H1 (cell line): ENCODE measurements around the gene SYT14. TPM values are rescaled to one million over a fixed set of nuclear protein-coding genes. Genes with fewer than 3 reads are reported as not detected.
"Not testable (repeated sequence)": the region's sequence is repeated elsewhere in the genome, so short reads cannot be mapped to it uniquely, and the experiment has no call there.

Experiments
- CTCF ChIA-PET: fragments of 300-600 bp; sonication (Branson Sonifier 250); formaldehyde crosslinking; loops from one replicate; lab custom pipeline; 2021; ENCODE audit not compliant: partially characterized antibody; lab: Charles Lee
- POLR2A ChIA-PET: fragments of 300-600 bp; sonication (Branson Sonifier 250); formaldehyde crosslinking; loops from one replicate; lab custom pipeline; 2021; ENCODE audit warnings: inconsistent platforms; ENCODE audit not compliant: partially characterized antibody; lab: Charles Lee
- DNase-seq, 2 experiments: peaks; one replicate each; pipeline versions ENCODE4 v3.0.0 to v3.0.0-alpha.2; 2010 to 2022; ENCODE audit warnings: low spot score in 2 of 2, low read depth in 1 of 2, mixed read lengths in 1 of 2
- FAIRE-seq: peaks from 2 replicates; lab custom pipeline; 2011; peaks lifted over from hg19 to GRCh38; lab: Jason Lieb, UNC
- H2AFZ ChIP-seq: 2 replicates; pipeline ENCODE4 v1.8.1; 2012; ENCODE audit warnings: low read length, inconsistent platforms
- H2AK5ac ChIP-seq: 2 replicates; pipeline ENCODE4 v1.6.1; 2013; ENCODE audit warnings: low read depth, low read length
- H2BK120ac ChIP-seq: replicated peaks from 2 replicates; pipeline ENCODE3; 2013; ENCODE audit warnings: low read depth, low read length, inconsistent platforms
- H2BK12ac ChIP-seq: 2 replicates; pipeline ENCODE4 v1.6.1; 2013; ENCODE audit warnings: low read depth, low read length
- H2BK15ac ChIP-seq: 2 replicates; pipeline ENCODE4 v1.6.1; 2013; ENCODE audit warnings: low read length
- H2BK20ac ChIP-seq: 2 replicates; pipeline ENCODE4 v1.6.1; 2013; ENCODE audit warnings: low read length
- H2BK5ac ChIP-seq: 2 replicates; pipeline ENCODE4 v1.6.1; 2013; ENCODE audit warnings: low read depth, low read length
- H3K14ac ChIP-seq: 2 replicates; pipeline ENCODE4 v1.6.1; 2013; ENCODE audit warnings: inconsistent platforms; ENCODE audit not compliant: insufficient read length
- H3K18ac ChIP-seq: 2 replicates; pipeline ENCODE4 v1.6.1; 2013; ENCODE audit warnings: low read length; ENCODE audit errors: extremely low read depth
- H3K23ac ChIP-seq: 2 replicates; pipeline ENCODE4 v1.6.1; 2013; ENCODE audit warnings: inconsistent platforms; ENCODE audit not compliant: insufficient read length
- H3K23me2 ChIP-seq: 2 replicates; pipeline ENCODE4 v1.6.1; 2013; ENCODE audit warnings: low read depth, low read length
- H3K27ac ChIP-seq: 2 replicates; pipeline ENCODE4 v1.6.1; 2011; ENCODE audit warnings: low read depth, low read length, inconsistent platforms
- H3K27me3 ChIP-seq, 4 experiments: replicated peaks in 1 of 4; 1 replicate in 1 of 4; 2 replicates in 3 of 4; pipeline versions ENCODE4 v1.6.1 to v1.8.1; 2011 to 2013; ENCODE audit warnings: low read length in 3 of 4, mild to moderate bottlenecking in 3 of 4, inconsistent platforms in 2 of 4, mixed read lengths in 2 of 4, moderate library complexity in 1 of 4; ENCODE audit not compliant: control insufficient read depth in 3 of 4, insufficient read depth in 3 of 4; ENCODE audit errors: extremely low read depth in 1 of 4
- H3K36me3 ChIP-seq, 4 experiments: 2 replicates each; pipeline versions ENCODE4 v1.6.1 to v1.8.1; 2011 to 2013; ENCODE audit warnings: mild to moderate bottlenecking in 4 of 4, low read length in 3 of 4, moderate library complexity in 2 of 4, control low read depth in 1 of 4, inconsistent platforms in 1 of 4; ENCODE audit not compliant: insufficient read depth in 4 of 4, control insufficient read depth in 2 of 4
- H3K4ac ChIP-seq: replicated peaks from 2 replicates; pipeline ENCODE3; 2013; ENCODE audit warnings: low read length, low read depth, mixed read lengths, inconsistent platforms; ENCODE audit not compliant: insufficient read length
- H3K4me1 ChIP-seq, 4 experiments: replicated peaks in 1 of 4; 1 replicate in 1 of 4; 2 replicates in 3 of 4; pipeline versions ENCODE4 v1.6.1 to v1.8.1; 2011 to 2013; ENCODE audit warnings: low read length in 3 of 4, inconsistent platforms in 2 of 4, mixed read lengths in 1 of 4; ENCODE audit not compliant: insufficient read depth in 4 of 4, control insufficient read depth in 3 of 4
- H3K4me2 ChIP-seq, 2 experiments: 2 replicates each; pipeline versions ENCODE4 v1.6.1 to v1.8.1; 2011 to 2013; ENCODE audit warnings: low read depth in 2 of 2, low read length in 2 of 2, control low read depth in 1 of 2, inconsistent platforms in 1 of 2, mild to moderate bottlenecking in 1 of 2; ENCODE audit not compliant: insufficient read depth in 1 of 2
- H3K4me3 ChIP-seq, 4 experiments: fragments of 200-600, 300-600 bp in 1 of 4; sonication (generic), shearing (Covaris generic), sonication (Bioruptor Twin) in 1 of 4; 2 replicates each; pipeline versions ENCODE4 v1.5.1 to v1.8.1; 2011 to 2016; ENCODE audit warnings: low read length in 4 of 4, low read depth in 3 of 4, control low read depth in 2 of 4, inconsistent platforms in 2 of 4, mild to moderate bottlenecking in 2 of 4, mixed read lengths in 1 of 4, moderate library complexity in 1 of 4; ENCODE audit not compliant: insufficient read depth in 2 of 4; ENCODE audit errors: extremely low read depth in 1 of 4
- H3K56ac ChIP-seq: replicated peaks from 2 replicates; pipeline ENCODE3; 2013; ENCODE audit warnings: low read depth, mild to moderate bottlenecking, mixed read lengths, low read length, inconsistent platforms; ENCODE audit not compliant: insufficient read length
- H3K79me1 ChIP-seq: 2 replicates; pipeline ENCODE4 v1.6.1; 2013; ENCODE audit warnings: low read depth, low read length, control low read depth
- H3K79me2 ChIP-seq, 2 experiments: 2 replicates each; pipeline versions ENCODE4 v1.6.1 to v1.8.1; 2012 to 2013; ENCODE audit warnings: low read length in 2 of 2, mild to moderate bottlenecking in 2 of 2, inconsistent platforms in 1 of 2; ENCODE audit not compliant: insufficient read depth in 2 of 2, control insufficient read depth in 1 of 2
- H3K9ac ChIP-seq, 4 experiments: replicated peaks in 1 of 4; 1 replicate in 1 of 4; 2 replicates in 3 of 4; pipeline versions ENCODE4 v1.6.1 to v1.8.1; 2011 to 2013; ENCODE audit warnings: low read depth in 3 of 4, low read length in 3 of 4, control low read depth in 2 of 4, mild to moderate bottlenecking in 2 of 4, moderate library complexity in 2 of 4, inconsistent platforms in 1 of 4; ENCODE audit errors: extremely low read depth in 1 of 4
- H3K9me3 ChIP-seq, 2 experiments: 2 replicates each; pipeline versions ENCODE4 v1.6.1 to v1.8.1; 2012 to 2013; ENCODE audit warnings: mild to moderate bottlenecking in 2 of 2, moderate library complexity in 2 of 2, control low read depth in 1 of 2, inconsistent platforms in 1 of 2, low read depth in 1 of 2, low read length in 1 of 2, mixed read lengths in 1 of 2; ENCODE audit not compliant: insufficient read depth in 2 of 2
- H4K20me1 ChIP-seq, 2 experiments: replicated peaks in 1 of 2; 2 replicates each; pipeline versions ENCODE3 to v1.8.1; 2011 to 2013; ENCODE audit warnings: inconsistent platforms in 2 of 2, low read length in 2 of 2, mild to moderate bottlenecking in 1 of 2; ENCODE audit not compliant: insufficient read depth in 2 of 2, control insufficient read depth in 1 of 2
- H4K5ac ChIP-seq: 2 replicates; pipeline ENCODE4 v1.6.1; 2013; ENCODE audit warnings: low read length, low read depth, mixed read lengths, inconsistent platforms; ENCODE audit not compliant: insufficient read length
- H4K8ac ChIP-seq: 2 replicates; pipeline ENCODE4 v1.8.0; 2013; ENCODE audit warnings: mild to moderate bottlenecking, moderate library complexity, low read length, inconsistent platforms; ENCODE audit not compliant: insufficient read depth; ENCODE audit errors: extremely low read depth
- H4K91ac ChIP-seq: replicated peaks from 2 replicates; pipeline ENCODE3; 2013; ENCODE audit warnings: low read length, mixed read lengths, inconsistent platforms; ENCODE audit not compliant: insufficient read length
- EP300 ChIP-seq, 2 experiments: IDR thresholded peaks; 1 replicate in 1 of 2; 2 replicates in 1 of 2; pipeline ENCODE4 v1.6.1; 2011 to 2012; ENCODE audit warnings: low read depth in 2 of 2, low read length in 2 of 2, mild to moderate bottlenecking in 2 of 2, borderline replicate concordance in 1 of 2, inconsistent platforms in 1 of 2, moderate library complexity in 1 of 2
- WGBS, 2 experiments: shearing (Covaris generic) in 1 of 2; methylation state at CpG; one replicate each; pipeline versions ENCODE4 v1.1.6 to v1.1.7; 2013 to 2015; ENCODE audit warnings: low lambda C conversion rate in 2 of 2, mixed read lengths in 2 of 2, inconsistent platforms in 1 of 2, low coverage in 1 of 2, missing lambda C conversion rate in 1 of 2; ENCODE audit not compliant: insufficient replicate concordance in 2 of 2, insufficient coverage in 1 of 2, insufficient read length in 1 of 2; ENCODE audit errors: extremely low coverage in 1 of 2, missing lambda C conversion rate in 1 of 2; 5-methylcytosine and 5-hydroxymethylcytosine counted together
- polyA plus RNA-seq, 7 experiments: library from polyadenylated mRNA; depleted of rRNA in 3 of 7; stranded (reverse) in 5 of 7; unstranded in 2 of 7; fragments of >200 nt in 5 of 7; fragments of 200-250 nt in 2 of 7; gene quantifications; 1 replicate in 5 of 7; 2 replicates in 1 of 7; 4 replicates in 1 of 7; pipeline versions ENCODE4 v1.2.1 to v1.2.3, GENCODE V29; 2011 to 2013; ENCODE audit warnings: missing spikeins in 2 of 7, mixed read lengths in 2 of 7
- total RNA-seq: library from RNA; stranded (reverse); fragmentation: NEBNext Ultra II Directional; extraction: Animal tissue kit (Norgen Biotek cat#: 25700); gene quantifications from 2 replicates; pipeline ENCODE4 v1.2.1, GENCODE V29; 2021

The SYT14 gene
- total and polyA plus RNA-seq, 2 of the 8 experiments (the other 6 are each of a cell fraction or from before 2014, with no cell fraction given): 2.3 to 18.4 TPM

GRCh38 chr1:210196266-210196665 lies 258.2 kb downstream of the SYT14 start:
- H2BK15ac ChIP-seq, H3K79me2 ChIP-seq, H3K27ac ChIP-seq, H3K4me1 ChIP-seq, H2BK20ac ChIP-seq, H4K5ac ChIP-seq, DNase-seq, H3K79me1 ChIP-seq, CTCF ChIA-PET, H4K8ac ChIP-seq, H3K4ac ChIP-seq, H3K14ac ChIP-seq, H2BK12ac ChIP-seq, H2BK5ac ChIP-seq, H3K23ac ChIP-seq, H3K23me2 ChIP-seq, H4K91ac ChIP-seq, H3K9ac ChIP-seq, H2AFZ ChIP-seq, H3K4me2 ChIP-seq, H3K4me3 ChIP-seq, H2BK120ac ChIP-seq, FAIRE-seq, H3K18ac ChIP-seq, H3K56ac ChIP-seq, H2AK5ac ChIP-seq, H3K36me3 ChIP-seq, H4K20me1 ChIP-seq, H3K27me3 ChIP-seq: not testable (repeated sequence)
- peaks cover 5 to 11% of the 10 kb centered on the region in 2 experiments for H3K9me3 ChIP-seq
- TF ChIP-seq EP300 (IDR thresholded peaks at IDR 0.05; ENCODE audit: borderline replicate concordance in 1 of 2, low read depth in 2 of 2, low read length in 2 of 2): peak in 1 of 2 experiments; percentile 39; a peak in 1 of 3 replicates
- 93% methylated on average over 5 of the region's 5 CpGs; no CpG with 5 or more reads in 1 of the 2 experiments for WGBS, 2 experiments
- POLR2A ChIA-PET: interaction anchor here (2.4 kb wide), 1 partner anchor 178 kb away, joined by 8 read pairs; no protein-coding TSS in a partner anchor
